GM10266 (cell line): Measurements from ENCODE around the gene SAMMSON.

ENCODE experiments used
- DNase-seq: peaks from one replicate; pipeline ENCODE4 v3.0.0; 2012; ENCODE audit errors: extremely low spot score
- CTCF ChIP-seq: IDR thresholded peaks from 2 replicates; pipeline ENCODE4 v1.5.1; 2012; ENCODE audit warnings: mild to moderate bottlenecking, low read depth; ENCODE audit not compliant: control insufficient read depth, insufficient read depth; ENCODE audit errors: missing control alignments

SAMMSON gene

GRCh38 chr3:70112751-70113150, 113.2 kb downstream of the SAMMSON start:
- no peak for DNase-seq
- TF ChIP-seq CTCF, result no peak

- DNase-seq, result no peak
- no peak for TF ChIP-seq CTCF
Observed at GRCh38 chr3:70114431-70114830, 114.9 kb downstream of the SAMMSON start.

- TF ChIP-seq CTCF, result no peak
- DNase-seq, result no peak
Observed at GRCh38 chr3:70119879-70120278, 120.3 kb downstream of the SAMMSON start.
